Endothelial cell (in vitro differentiated cells): ENCODE measurements around the gene HDAC4. TPM values are rescaled to one million over a fixed set of nuclear protein-coding genes. Genes with fewer than 3 reads are reported as not detected.
"Not testable (repeated sequence)": the region's sequence is repeated elsewhere in the genome, so short reads cannot be mapped to it uniquely, and the experiment has no call there.

ENCODE experiments used
- DNase-seq: peaks from one replicate; pipeline ENCODE4 v3.0.0; 2021; ENCODE audit warnings: low spot score
- H3K27ac Mint-ChIP-seq: one replicate; pipeline ENCODE4 v1.8.0; 2021; ENCODE audit warnings: mixed read lengths, inconsistent platforms; ENCODE audit not compliant: unreplicated experiment
- H3K27me3 Mint-ChIP-seq: one replicate; pipeline ENCODE4 v1.8.0; 2021; ENCODE audit warnings: mild to moderate bottlenecking, moderate library complexity, mixed read lengths, inconsistent platforms; ENCODE audit not compliant: unreplicated experiment
- H3K36me3 Mint-ChIP-seq: one replicate; pipeline ENCODE4 v1.8.0; 2021; ENCODE audit warnings: mild to moderate bottlenecking, low read depth, mixed read lengths, inconsistent platforms; ENCODE audit not compliant: unreplicated experiment
- H3K4me1 Mint-ChIP-seq: one replicate; pipeline ENCODE4 v1.8.0; 2021; ENCODE audit warnings: mild to moderate bottlenecking, mixed read lengths, inconsistent platforms; ENCODE audit not compliant: unreplicated experiment
- H3K4me3 Mint-ChIP-seq: one replicate; pipeline ENCODE4 v1.8.0; 2021; ENCODE audit warnings: mild to moderate bottlenecking, mixed read lengths, inconsistent platforms; ENCODE audit not compliant: unreplicated experiment
- H3K9me3 Mint-ChIP-seq: one replicate; pipeline ENCODE4 v1.8.0; 2021; ENCODE audit warnings: mixed read lengths, inconsistent platforms; ENCODE audit not compliant: unreplicated experiment
- total RNA-seq: library from RNA; stranded (reverse); fragmentation: NEBNext Ultra II Directional; extraction: Animal tissue kit (Norgen Biotek cat#: 25700); gene quantifications from one replicate; pipeline ENCODE4 v1.2.1, GENCODE V29; 2021; ENCODE audit not compliant: unreplicated experiment
- TF ChIP-seq, protein P1 (sequence below): fragments of 200-600 bp; sonication (generic); IDR thresholded peaks from one replicate; pipeline ENCODE4 v1.5.0; 2021; ENCODE audit warnings: antibody characterized with exemption; ENCODE audit not compliant: unreplicated experiment

The HDAC4 gene
- total RNA-seq, 1 donor from 2014 or later: 26.0 TPM

DNA sequence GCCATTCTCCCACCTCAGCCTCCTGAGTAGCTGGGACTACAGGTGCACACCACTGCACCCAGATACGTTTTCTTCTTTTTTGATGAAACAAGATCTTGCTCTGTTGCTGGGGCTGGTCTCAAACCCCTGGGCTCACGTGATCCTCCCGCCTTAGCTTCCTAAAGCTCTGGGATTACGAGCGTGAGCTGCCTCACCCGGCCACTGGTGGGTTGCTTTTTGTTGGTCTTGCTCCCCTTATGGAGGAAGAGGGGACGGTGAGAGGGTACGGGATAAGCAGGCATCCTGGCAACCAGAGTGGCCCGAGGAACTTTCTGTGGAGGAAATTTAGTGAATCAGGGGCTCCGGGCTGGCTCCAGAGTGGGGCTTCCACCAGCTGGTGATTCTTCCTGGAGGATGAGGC lies 222.3 kb downstream of the HDAC4 start:
- no peak for DNase-seq
- no peaks in the 10 kb centered on the region for H3K4me1 Mint-ChIP-seq
- peaks cover 4% of the 10 kb centered on the region for H3K9me3 Mint-ChIP-seq
- H3K4me3 Mint-ChIP-seq: no peak overlapping the region
- TF ChIP-seq, protein P1, sequence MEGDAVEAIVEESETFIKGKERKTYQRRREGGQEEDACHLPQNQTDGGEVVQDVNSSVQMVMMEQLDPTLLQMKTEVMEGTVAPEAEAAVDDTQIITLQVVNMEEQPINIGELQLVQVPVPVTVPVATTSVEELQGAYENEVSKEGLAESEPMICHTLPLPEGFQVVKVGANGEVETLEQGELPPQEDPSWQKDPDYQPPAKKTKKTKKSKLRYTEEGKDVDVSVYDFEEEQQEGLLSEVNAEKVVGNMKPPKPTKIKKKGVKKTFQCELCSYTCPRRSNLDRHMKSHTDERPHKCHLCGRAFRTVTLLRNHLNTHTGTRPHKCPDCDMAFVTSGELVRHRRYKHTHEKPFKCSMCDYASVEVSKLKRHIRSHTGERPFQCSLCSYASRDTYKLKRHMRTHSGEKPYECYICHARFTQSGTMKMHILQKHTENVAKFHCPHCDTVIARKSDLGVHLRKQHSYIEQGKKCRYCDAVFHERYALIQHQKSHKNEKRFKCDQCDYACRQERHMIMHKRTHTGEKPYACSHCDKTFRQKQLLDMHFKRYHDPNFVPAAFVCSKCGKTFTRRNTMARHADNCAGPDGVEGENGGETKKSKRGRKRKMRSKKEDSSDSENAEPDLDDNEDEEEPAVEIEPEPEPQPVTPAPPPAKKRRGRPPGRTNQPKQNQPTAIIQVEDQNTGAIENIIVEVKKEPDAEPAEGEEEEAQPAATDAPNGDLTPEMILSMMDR: no peak
- no peak overlapping the region for H3K27ac Mint-ChIP-seq
- H3K27me3 Mint-ChIP-seq: peaks cover 2% of the 10 kb centered on the region
- H3K36me3 Mint-ChIP-seq: peaks cover 53% of the 10 kb centered on the region

DNA sequence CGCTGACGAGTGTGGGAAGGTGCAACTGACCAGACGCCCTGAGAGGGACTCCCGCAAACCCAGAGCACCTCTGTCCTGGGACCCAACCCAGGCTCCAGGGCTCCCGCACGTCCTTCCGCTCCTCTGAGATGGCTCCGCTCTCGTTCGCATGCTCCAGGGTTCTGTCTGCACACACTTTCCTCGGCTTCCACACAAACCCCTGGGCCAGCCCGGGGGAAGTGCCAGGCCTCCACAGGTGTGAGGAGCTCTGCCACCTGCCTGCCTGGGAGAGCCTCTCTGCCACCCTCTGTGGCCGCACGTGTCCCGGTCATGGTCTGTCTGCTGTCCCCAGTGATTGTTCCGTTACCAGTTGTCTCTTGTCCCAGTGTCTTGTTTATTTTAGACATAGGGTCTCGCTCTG lies 222.9 kb downstream of the HDAC4 start:
- Mint-ChIP-seq H3K4me3 (no peak overlapping the region), H3K36me3 (peaks cover 53% of the 10 kb centered on the region), H3K27ac (no peak overlapping the region), H3K27me3 (peaks cover 2% of the 10 kb centered on the region), H3K4me1 (no peaks in the 10 kb centered on the region), H3K9me3 (peaks cover 4% of the 10 kb centered on the region)
- TF ChIP-seq, protein P1: no peak
- no peak for DNase-seq

DNA sequence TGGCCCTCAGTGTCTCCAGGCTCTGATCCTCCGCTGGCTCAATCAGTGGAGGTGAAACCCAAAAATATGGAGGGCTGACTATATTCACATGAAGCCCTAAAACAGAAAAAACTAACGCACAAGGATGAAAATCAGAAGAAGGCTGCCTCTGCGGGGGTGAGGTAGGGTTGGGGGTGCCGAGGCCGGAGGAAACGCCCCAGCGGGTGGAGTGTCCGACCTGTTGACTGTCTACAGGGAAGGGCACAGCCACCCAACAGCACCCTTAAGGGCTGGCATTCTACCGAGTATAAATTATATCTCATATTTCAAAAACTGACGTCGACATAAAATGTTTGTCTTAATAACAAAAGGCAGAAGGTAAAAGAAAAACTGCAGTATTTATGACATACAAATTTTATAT lies 223.5 kb downstream of the HDAC4 start:
- TF ChIP-seq, protein P1: no peak
- H3K4me3 Mint-ChIP-seq: no peak overlapping the region
- peaks cover 2% of the 10 kb centered on the region for H3K27me3 Mint-ChIP-seq
- H3K9me3 Mint-ChIP-seq: peaks cover 4% of the 10 kb centered on the region
- H3K4me1 Mint-ChIP-seq: no peaks in the 10 kb centered on the region
- H3K27ac Mint-ChIP-seq: no peak overlapping the region
- peaks cover 53% of the 10 kb centered on the region for H3K36me3 Mint-ChIP-seq
- DNase-seq: no peak

DNA sequence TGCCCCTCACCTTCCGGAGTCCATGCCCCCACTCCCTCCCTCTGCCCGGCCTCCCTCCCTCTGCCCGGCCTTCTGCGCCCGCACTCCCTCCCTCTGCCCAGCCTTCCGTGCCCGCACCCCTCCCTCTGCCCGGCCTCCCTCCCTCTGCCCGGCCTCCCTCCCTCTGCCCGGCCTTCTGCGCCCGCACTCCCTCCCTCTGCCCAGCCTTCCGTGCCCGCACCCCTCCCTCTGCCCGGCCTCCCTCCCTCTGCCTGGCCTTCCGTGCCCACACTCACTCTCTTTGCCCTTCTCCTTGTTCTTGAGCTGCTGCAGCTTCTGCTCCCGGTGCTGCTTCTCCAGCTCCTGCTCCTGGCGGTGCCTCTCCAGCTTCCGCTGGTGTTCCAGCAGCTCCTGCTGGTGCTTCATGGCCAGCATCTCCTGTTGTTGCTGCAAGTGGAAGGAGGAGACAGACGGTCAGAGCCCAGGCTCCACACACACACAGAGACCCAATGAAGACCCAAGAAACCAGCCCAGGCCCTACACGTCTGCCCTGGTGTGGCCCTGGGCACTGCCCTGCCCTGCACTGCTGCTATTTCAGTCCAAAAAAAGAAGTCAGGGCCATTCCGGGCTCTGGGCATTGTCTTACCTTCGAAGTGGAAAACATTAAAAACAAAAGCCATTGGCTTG lies 224.5 kb downstream of the HDAC4 start:
- not testable (repeated sequence) for H3K9me3 Mint-ChIP-seq, H3K4me3 Mint-ChIP-seq, H3K27ac Mint-ChIP-seq, H3K27me3 Mint-ChIP-seq, H3K4me1 Mint-ChIP-seq, DNase-seq
- peaks cover 58% of the 10 kb centered on the region for H3K36me3 Mint-ChIP-seq

DNA sequence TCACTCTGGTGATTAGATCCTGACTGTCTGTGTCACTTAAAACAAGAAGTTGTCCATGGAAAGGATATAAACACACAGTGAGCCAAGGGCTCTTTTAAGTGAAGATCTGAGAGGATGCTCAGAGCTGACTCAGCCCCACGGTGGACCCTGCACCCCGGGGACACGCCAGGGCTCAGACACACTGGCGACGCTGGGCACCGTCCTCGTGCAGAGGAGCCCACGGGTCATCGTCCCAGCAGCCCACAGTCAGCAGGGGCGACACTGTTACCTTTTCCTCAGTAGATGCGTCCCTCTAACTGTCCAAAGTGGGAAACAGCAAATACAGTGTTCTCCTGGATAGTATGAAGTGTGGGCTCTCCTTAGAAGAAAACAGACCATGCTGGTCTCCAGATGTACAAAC lies 225.6 kb downstream of the HDAC4 start:
- peaks cover 63% of the 10 kb centered on the region for H3K36me3 Mint-ChIP-seq
- H3K4me3 Mint-ChIP-seq: no peak overlapping the region
- no peak for DNase-seq
- H3K27ac Mint-ChIP-seq: no peak overlapping the region
- peaks cover 2% of the 10 kb centered on the region for H3K27me3 Mint-ChIP-seq
- H3K4me1 Mint-ChIP-seq: no peaks in the 10 kb centered on the region
- TF ChIP-seq, protein P1: no peak
- H3K9me3 Mint-ChIP-seq: peaks cover 4% of the 10 kb centered on the region
